Measurements from ENCODE around the gene HSF5. TPM values are rescaled to one million over a fixed set of nuclear protein-coding genes. Genes with fewer than 3 reads are reported as not detected.
A peak's percentile ranks its signal among the peaks of the same experiment; 100 is the strongest.

HSF5 gene
- total and polyA plus RNA-seq, 2 of the 13 experiments (the other 11 are each of a cell fraction or from before 2014, with no cell fraction given): not detected

GRCh38 chr17:58382108-58382871 is 105.9 kb downstream of the HSF5 start (continued):
- no peak for TF ChIP-seq THAP9 (CRISPR knock-in tag; IDR thresholded peaks at IDR 0.05; ENCODE audit: borderline replicate concordance)
- TF ChIP-seq ZNF878 (CRISPR knock-in tag; IDR thresholded peaks at IDR 0.05): peak; percentile 68; the same call in 1 of the 2 replicates
- TF ChIP-seq ZNF557 (CRISPR knock-in tag; IDR thresholded peaks at IDR 0.05): 0 out of 2 replicates have a peak, but pooled peaks have one; percentile 36
- TF ChIP-seq BRD4 (CRISPR knock-in tag; IDR thresholded peaks at IDR 0.05): peak; percentile 90; the same call in 1 of the 2 replicates
- TF ChIP-seq KAT8 (CRISPR knock-in tag; IDR thresholded peaks at IDR 0.05): peak; percentile 12; the same call in 1 of the 2 replicates
- TF ChIP-seq ADNP (CRISPR knock-in tag; IDR thresholded peaks at IDR 0.05): 0 out of 2 replicates have a peak, but pooled peaks have one; percentile 32
- no peak for TF ChIP-seq KIAA2018 (CRISPR knock-in tag; IDR thresholded peaks at IDR 0.05; ENCODE audit: borderline replicate concordance)
- 0 out of 2 replicates have a peak, but pooled peaks have one; percentile 9 for TF ChIP-seq TBX3 (IDR thresholded peaks at IDR 0.05; ENCODE audit: borderline replicate concordance)
- peak; percentile 65; the same call in 1 of the 2 replicates for TF ChIP-seq TFDP2 (CRISPR knock-in tag; IDR thresholded peaks at IDR 0.05)
- peak; percentile 66 for TF ChIP-seq GATAD1 (CRISPR knock-in tag; IDR thresholded peaks at IDR 0.05)
- 0 out of 2 replicates have a peak, but pooled peaks have one; percentile 9 for TF ChIP-seq CTCF (CRISPR knock-in tag; IDR thresholded peaks at IDR 0.05)
- peak; percentile 69 for TF ChIP-seq ZNF644 (CRISPR knock-in tag; IDR thresholded peaks at IDR 0.05; ENCODE audit: low read depth)
- peak; percentile 94 for TF ChIP-seq MAX (IDR thresholded peaks at IDR 0.05)
- TF ChIP-seq HMG20A (CRISPR knock-in tag; IDR thresholded peaks at IDR 0.05; ENCODE audit: borderline replicate concordance): peak; percentile 61; the same call in 1 of the 2 replicates

Data from HepG2 (cell line).